Adrenal gland (tissue), 5 donors: ENCODE measurements around the gene ST6GALNAC6.

ENCODE experiments used
- CTCF ChIP-seq, 6 experiments: fragments of 450-650 bp in 4 of 6; fragments of 200-600 bp in 2 of 6; sonication (generic) in 1 of 6; IDR thresholded peaks; 1 replicate in 5 of 6; 2 replicates in 1 of 6; pipeline versions ENCODE4 v1.5.1 to v1.8.0; 2016 to 2021; ENCODE audit warnings: antibody characterized with exemption in 6 of 6, mild to moderate bottlenecking in 2 of 6, moderate library complexity in 1 of 6
- POLR2A ChIP-seq, 2 donors: fragments of 450-650 bp; IDR thresholded peaks; one replicate each; pipeline ENCODE4 v1.6.1; 2017; ENCODE audit warnings: antibody characterized with exemption in 2 of 2, mild to moderate bottlenecking in 2 of 2, moderate library complexity in 1 of 2
- donor health status: DM: no; HTN: no; CAD: no.

GRCh38 chr9:127904561-127905003 is 5.2 kb upstream of the ST6GALNAC6 start:
- no peak for TF ChIP-seq CTCF (IDR thresholded peaks at IDR 0.05)
- no peak for TF ChIP-seq POLR2A (IDR thresholded peaks at IDR 0.05)
